GM19438 (cell line): ENCODE measurements around the gene HIPK2.

ENCODE experiments used
- ATAC-seq: cut with Tn5 transposase; IDR thresholded peaks from one replicate; pipeline ENCODE4 v1.9.1; 2021; ENCODE audit warnings: low read depth; ENCODE audit not compliant: unreplicated experiment

HIPK2 gene

GRCh38 chr7:139718141-139718540, 59.7 kb downstream of the HIPK2 start:
- ATAC-seq = no peak

- no peak for ATAC-seq
Observed at GRCh38 chr7:139716156-139716942, 61.4 kb downstream of the HIPK2 start.

GRCh38 chr7:139715194-139715815, 62.5 kb downstream of the HIPK2 start:
- ATAC-seq = no peak

- peak; percentile 98 for ATAC-seq
Observed at GRCh38 chr7:139714163-139714901, 63.5 kb downstream of the HIPK2 start.

GRCh38 chr7:139713526-139714162, 64.2 kb downstream of the HIPK2 start:
- ATAC-seq = no peak

GRCh38 chr7:139713061-139713460, 64.7 kb downstream of the HIPK2 start:
- no peak for ATAC-seq

- ATAC-seq = no peak
Observed at GRCh38 chr7:139711991-139712743, 65.6 kb downstream of the HIPK2 start.

- no peak for ATAC-seq
Observed at GRCh38 chr7:139710036-139710435, 67.8 kb downstream of the HIPK2 start.

- ATAC-seq = no peak
Observed at GRCh38 chr7:139709485-139709884, 68.3 kb downstream of the HIPK2 start.

GRCh38 chr7:139708541-139708940, 69.3 kb downstream of the HIPK2 start:
- ATAC-seq = peak; percentile 80

GRCh38 chr7:139706837-139707236, 71.0 kb downstream of the HIPK2 start:
- no peak for ATAC-seq

- ATAC-seq = no peak
Observed at GRCh38 chr7:139704308-139704879, 73.4 kb downstream of the HIPK2 start.

GRCh38 chr7:139703487-139704307, 74.1 kb downstream of the HIPK2 start:
- ATAC-seq = peak; percentile 28

GRCh38 chr7:139702811-139703486, 74.8 kb downstream of the HIPK2 start:
- peak; percentile 81 for ATAC-seq

GRCh38 chr7:139702313-139702731, 75.5 kb downstream of the HIPK2 start:
- ATAC-seq = no peak

- ATAC-seq = no peak
Observed at GRCh38 chr7:139701908-139702307, 75.9 kb downstream of the HIPK2 start.

- no peak for ATAC-seq
Observed at GRCh38 chr7:139700505-139701235, 77.1 kb downstream of the HIPK2 start.
